GM23338 (cell line): Measurements from ENCODE around the gene RALGPS1. TPM values are rescaled to one million over a fixed set of nuclear protein-coding genes. Genes with fewer than 3 reads are reported as not detected.

Experiments
- ATAC-seq: fragments of 200-7000 bp; cut with Tn5 transposase; 3 replicates; pipeline ENCODE4 v1.9.1; 2020
- DNase-seq: peaks from one replicate; pipeline ENCODE4 v3.0.0-alpha.2; 2015; ENCODE audit warnings: low spot score
- H2AFZ ChIP-seq: fragments of 200-600 bp; sonication (generic); 2 replicates; pipeline ENCODE4 v1.8.0; 2016; ENCODE audit warnings: antibody characterized with exemption, mild to moderate bottlenecking, moderate library complexity
- H3F3A ChIP-seq: fragments of 200-600 bp; sonication (generic); replicated peaks from 2 replicates; pipeline ENCODE4 v1.8.0; 2017; ENCODE audit warnings: antibody characterized with exemption, mixed run types, low read depth
- H3K27ac ChIP-seq: fragments of 200-600 bp; sonication (generic); 2 replicates; pipeline ENCODE4 v1.6.1; 2016; ENCODE audit warnings: low read depth
- H3K27me3 ChIP-seq: fragments of 200-600 bp; sonication (generic); 2 replicates; pipeline ENCODE4 v1.8.0; 2016; ENCODE audit warnings: mild to moderate bottlenecking, mixed run types, moderate library complexity; ENCODE audit not compliant: insufficient read depth
- H3K36me3 ChIP-seq: fragments of 200-600 bp; sonication (generic); 2 replicates; pipeline ENCODE4 v1.8.0; 2016; ENCODE audit warnings: mild to moderate bottlenecking; ENCODE audit not compliant: insufficient read depth
- H3K4me1 ChIP-seq: fragments of 200-600 bp; sonication (generic); 2 replicates; pipeline ENCODE4 v1.8.0; 2016; ENCODE audit warnings: mild to moderate bottlenecking, moderate library complexity; ENCODE audit not compliant: insufficient read depth
- H3K4me2 ChIP-seq: fragments of 200-600 bp; sonication (generic); 2 replicates; pipeline ENCODE4 v1.7.1; 2017; ENCODE audit warnings: mixed run types
- H3K4me3 ChIP-seq: fragments of 200-600 bp; sonication (generic); 2 replicates; pipeline ENCODE4 v1.6.1; 2016; ENCODE audit warnings: mixed run types
- H3K79me2 ChIP-seq: fragments of 200-600 bp; sonication (generic); replicated peaks from 2 replicates; pipeline ENCODE4 v1.8.0; 2017; ENCODE audit warnings: mild to moderate bottlenecking; ENCODE audit not compliant: insufficient read depth
- H3K9me2 ChIP-seq: fragments of 200-600 bp; sonication (generic); 2 replicates; pipeline ENCODE4 v1.8.0; 2017; ENCODE audit not compliant: insufficient read depth
- H4K20me1 ChIP-seq: fragments of 200-600 bp; sonication (generic); replicated peaks from 2 replicates; pipeline ENCODE4 v1.8.0; 2017; ENCODE audit warnings: mild to moderate bottlenecking; ENCODE audit not compliant: insufficient read depth
- H3K27ac Mint-ChIP-seq: 2 replicates; pipeline ENCODE4 v1.8.0; 2020; ENCODE audit warnings: inconsistent platforms, mild to moderate bottlenecking, moderate library complexity, mixed read lengths
- H3K27me3 Mint-ChIP-seq: 3 replicates; pipeline ENCODE4 v1.8.0; 2022; ENCODE audit warnings: low read depth, mild to moderate bottlenecking, moderate library complexity, mixed read lengths, inconsistent platforms; ENCODE audit not compliant: insufficient read depth, poor library complexity
- H3K36me3 Mint-ChIP-seq: 3 replicates; pipeline ENCODE4 v1.8.0; 2021; ENCODE audit warnings: low read depth, mild to moderate bottlenecking, inconsistent platforms, moderate library complexity, mixed read lengths
- H3K4me1 Mint-ChIP-seq: 3 replicates; pipeline ENCODE4 v1.8.0; 2020; ENCODE audit warnings: mild to moderate bottlenecking, inconsistent platforms, mixed read lengths
- H3K4me3 Mint-ChIP-seq: 3 replicates; pipeline ENCODE4 v1.8.0; 2021; ENCODE audit warnings: moderate library complexity, mild to moderate bottlenecking, inconsistent platforms, mixed read lengths
- H3K9me3 Mint-ChIP-seq: 3 replicates; pipeline ENCODE4 v1.8.0; 2020; ENCODE audit warnings: moderate library complexity, mild to moderate bottlenecking, inconsistent platforms, mixed read lengths
- CTCF ChIP-seq, 2 experiments: fragments of 200-600 bp in 1 of 2; sonication (generic) in 1 of 2; conservative IDR thresholded peaks; 2 replicates each; pipeline versions ENCODE4 v1.5.1 to v1.6.1; 2016 to 2017; ENCODE audit warnings: antibody characterized with exemption in 2 of 2, low read depth in 2 of 2, mild to moderate bottlenecking in 2 of 2, moderate library complexity in 1 of 2
- EZH2 ChIP-seq: fragments of 200-600 bp; sonication (generic); IDR thresholded peaks from one replicate; pipeline ENCODE4 v1.8.0; 2017; ENCODE audit warnings: antibody characterized with exemption, mild to moderate bottlenecking, low read depth; ENCODE audit not compliant: unreplicated experiment
- REST ChIP-seq: IDR thresholded peaks from one replicate; pipeline ENCODE4 v1.6.1; 2018; ENCODE audit warnings: antibody characterized with exemption; ENCODE audit not compliant: unreplicated experiment
- STAT1 ChIP-seq: IDR thresholded peaks from one replicate; pipeline ENCODE4 v1.6.1; 2016; ENCODE audit warnings: antibody characterized with exemption; ENCODE audit not compliant: unreplicated experiment
- ZNF114 ChIP-seq: fragments of 250-450 bp; sonication (Bioruptor Pico); IDR thresholded peaks from 2 replicates; pipeline ENCODE4 v1.5.0; 2020; ENCODE audit warnings: mild to moderate bottlenecking, moderate library complexity
- ZNF331 ChIP-seq: fragments of 250-450 bp; sonication (Bioruptor Pico); IDR thresholded peaks from 2 replicates; pipeline ENCODE4 v1.5.0; 2020; ENCODE audit warnings: low read depth, mild to moderate bottlenecking, moderate library complexity
- ZNF462 ChIP-seq: fragments of 250-450 bp; sonication (Bioruptor Pico); IDR thresholded peaks from 2 replicates; pipeline ENCODE4 v1.5.0; 2020; ENCODE audit warnings: mild to moderate bottlenecking, moderate library complexity
- polyA plus RNA-seq: library from polyadenylated mRNA; unstranded; fragments of >200 nt; fragmentation: Nextera tagmentation; extraction: Ambion mirVana; gene quantifications from 2 replicates; pipeline ENCODE4 v1.2.1, GENCODE V29; 2016
- total RNA-seq: library from RNA; depleted of rRNA; stranded (reverse); fragments of >200 nt; shearing (Covaris generic); gene quantifications from 2 replicates; pipeline ENCODE4 v1.2.3, GENCODE V29; 2014

Gene RALGPS1
- total and polyA plus RNA-seq, 2 experiments from 2014 or later: 18.2 to 57.1 TPM

GRCh38 chr9:127117801-127118200 is 203.2 kb downstream of the RALGPS1 start (continued):
- no peak for TF ChIP-seq ZNF462
- TF ChIP-seq ZNF331 (CRISPR knock-in tag): no peak
- no peak for TF ChIP-seq ZNF114 (CRISPR knock-in tag)
- no peak for TF ChIP-seq CTCF (conservative IDR thresholded peaks at IDR 0.05; ENCODE audit: low read depth in 2 of 2)
- TF ChIP-seq EZH2: no peak

GRCh38 chr9:127118597-127119319 is 204.2 kb downstream of the RALGPS1 start:
- Histone ChIP-seq H2AFZ (no peak overlapping the region), H3K4me2 (no peak overlapping the region), H3K27ac (no peak overlapping the region), H3K9me2 (0 out of 2 replicates have a peak, but pooled peaks cover 4% of the 10 kb centered on the region), H3K27me3 (no peaks in the 10 kb centered on the region), H3F3A (peaks cover 4% of the 10 kb centered on the region; the same call in 1 of the 2 replicates), H4K20me1 (no peaks in the 10 kb centered on the region; the same call in 1 of the 2 replicates), H3K4me1 (peaks cover 22% of the 10 kb centered on the region), H3K79me2 (peaks cover 6% of the 10 kb centered on the region; the same call in 1 of the 2 replicates), H3K4me3 (no peak overlapping the region), H3K36me3 (no peaks in the 10 kb centered on the region)
- H3K36me3 Mint-ChIP-seq: no peaks in the 10 kb centered on the region
- H3K9me3 Mint-ChIP-seq: no peaks in the 10 kb centered on the region
- peaks cover 13% of the 10 kb centered on the region for H3K27me3 Mint-ChIP-seq
- DNase-seq: no peak
- ATAC-seq: no peak
- peaks cover 36% of the 10 kb centered on the region for H3K4me1 Mint-ChIP-seq
- H3K27ac Mint-ChIP-seq: no peak overlapping the region
- H3K4me3 Mint-ChIP-seq: no peak overlapping the region
- no peak for TF ChIP-seq STAT1
- TF ChIP-seq CTCF (conservative IDR thresholded peaks at IDR 0.05; ENCODE audit: low read depth in 2 of 2): no peak
- TF ChIP-seq REST: no peak
